ENCODE data around the gene KCNH4.
"Not testable (repeated sequence)": the region's sequence is repeated elsewhere in the genome, so short reads cannot be mapped to it uniquely, and the experiment has no call there.

The KCNH4 gene

GRCh38 chr17:42180922-42181850 is at the start of gene KCNH4:
Gene KCNH4 (minus strand): TSS chr17:42181142. CDS start chr17:42180945, 197 bp downstream.
- peak within 1 kb of the TSS; percentile 38 for H3K4me3 ChIP-seq (ENCODE audit: low read depth, low read length)
- TF ChIP-seq, protein P1, sequence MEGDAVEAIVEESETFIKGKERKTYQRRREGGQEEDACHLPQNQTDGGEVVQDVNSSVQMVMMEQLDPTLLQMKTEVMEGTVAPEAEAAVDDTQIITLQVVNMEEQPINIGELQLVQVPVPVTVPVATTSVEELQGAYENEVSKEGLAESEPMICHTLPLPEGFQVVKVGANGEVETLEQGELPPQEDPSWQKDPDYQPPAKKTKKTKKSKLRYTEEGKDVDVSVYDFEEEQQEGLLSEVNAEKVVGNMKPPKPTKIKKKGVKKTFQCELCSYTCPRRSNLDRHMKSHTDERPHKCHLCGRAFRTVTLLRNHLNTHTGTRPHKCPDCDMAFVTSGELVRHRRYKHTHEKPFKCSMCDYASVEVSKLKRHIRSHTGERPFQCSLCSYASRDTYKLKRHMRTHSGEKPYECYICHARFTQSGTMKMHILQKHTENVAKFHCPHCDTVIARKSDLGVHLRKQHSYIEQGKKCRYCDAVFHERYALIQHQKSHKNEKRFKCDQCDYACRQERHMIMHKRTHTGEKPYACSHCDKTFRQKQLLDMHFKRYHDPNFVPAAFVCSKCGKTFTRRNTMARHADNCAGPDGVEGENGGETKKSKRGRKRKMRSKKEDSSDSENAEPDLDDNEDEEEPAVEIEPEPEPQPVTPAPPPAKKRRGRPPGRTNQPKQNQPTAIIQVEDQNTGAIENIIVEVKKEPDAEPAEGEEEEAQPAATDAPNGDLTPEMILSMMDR (conservative IDR thresholded peaks at IDR 0.05; ENCODE audit: low read depth, low read length) = peak; percentile 76
- DNase-seq (ENCODE audit: low read depth) = peak; percentile 85

DNA sequence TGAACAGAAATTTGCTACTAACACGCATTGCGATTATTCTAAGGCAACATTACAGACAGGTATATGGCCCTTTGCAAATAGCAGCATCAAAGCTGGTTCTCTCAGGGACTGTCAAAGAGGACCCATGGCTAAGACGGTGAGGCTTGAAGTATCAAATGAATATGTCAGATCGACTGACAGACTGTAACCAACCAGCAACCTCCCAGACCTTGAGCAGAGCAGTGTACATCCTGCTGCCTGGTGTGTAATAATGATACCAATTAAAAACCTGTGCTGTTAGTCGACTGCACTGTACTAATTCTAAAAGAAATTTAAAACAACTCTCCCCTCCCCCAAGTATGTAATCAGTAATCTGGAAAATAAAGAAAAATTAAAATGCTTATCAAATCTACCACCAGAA is 49.3 kb upstream of the KCNH4 start:
- TF ChIP-seq, protein P1 (conservative IDR thresholded peaks at IDR 0.05; ENCODE audit: low read depth, low read length) = no peak
- no peak overlapping the region for H3K4me3 ChIP-seq (ENCODE audit: low read depth, low read length)
- DNase-seq (ENCODE audit: low read depth) = no peak

DNA sequence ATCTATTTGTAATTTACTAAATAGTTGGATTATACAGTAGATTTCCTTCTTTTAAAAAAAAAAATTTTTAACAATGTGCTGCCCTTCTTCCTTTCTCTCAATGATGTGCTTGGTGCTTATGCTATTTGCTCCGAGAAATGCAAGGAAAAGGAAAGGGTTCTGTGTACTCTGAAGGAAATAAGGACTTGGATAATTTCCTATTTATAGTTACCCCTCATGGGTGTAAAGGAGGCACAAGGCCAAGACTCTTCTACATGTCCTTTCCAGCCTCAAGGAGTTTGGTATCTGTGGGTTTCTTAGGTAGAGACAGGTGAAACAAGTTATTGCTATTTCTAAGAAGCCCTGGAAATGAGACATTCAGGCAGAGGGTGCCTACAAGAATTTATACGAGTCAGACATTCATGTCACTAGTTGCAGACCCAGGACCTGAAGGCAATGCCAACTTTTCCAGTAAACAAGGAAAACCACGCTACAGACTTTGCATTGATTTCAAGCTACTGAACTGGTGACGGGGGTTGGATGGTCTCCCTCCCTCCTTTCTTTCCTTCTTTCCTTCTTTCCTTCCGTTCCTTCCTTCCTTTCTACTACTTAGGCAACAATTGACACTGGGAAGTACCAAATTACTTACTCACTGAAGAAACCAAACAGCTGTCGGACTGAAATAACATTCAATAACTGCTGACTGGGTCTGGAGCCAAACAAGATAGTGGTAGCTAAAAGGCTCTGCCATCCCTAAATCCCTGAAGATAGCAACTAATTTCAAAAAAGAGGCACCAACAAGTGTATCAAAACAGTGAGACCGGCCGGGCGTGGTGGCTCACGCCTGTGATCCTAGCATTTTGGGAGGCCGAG is 47.1 kb upstream of the KCNH4 start:
- H3K4me3 ChIP-seq (ENCODE audit: low read depth, low read length) = no peak overlapping the region
- DNase-seq (ENCODE audit: low read depth) = peak; percentile 70
- TF ChIP-seq, protein P1 (conservative IDR thresholded peaks at IDR 0.05; ENCODE audit: low read depth, low read length) = no peak

GRCh38 chr17:42225646-42226045 is 44.7 kb upstream of the KCNH4 start:
- no peak for DNase-seq (ENCODE audit: low read depth)
- no peak overlapping the region for H3K4me3 ChIP-seq (ENCODE audit: low read depth, low read length)
- TF ChIP-seq, protein P1 (conservative IDR thresholded peaks at IDR 0.05; ENCODE audit: low read depth, low read length) = no peak

DNA sequence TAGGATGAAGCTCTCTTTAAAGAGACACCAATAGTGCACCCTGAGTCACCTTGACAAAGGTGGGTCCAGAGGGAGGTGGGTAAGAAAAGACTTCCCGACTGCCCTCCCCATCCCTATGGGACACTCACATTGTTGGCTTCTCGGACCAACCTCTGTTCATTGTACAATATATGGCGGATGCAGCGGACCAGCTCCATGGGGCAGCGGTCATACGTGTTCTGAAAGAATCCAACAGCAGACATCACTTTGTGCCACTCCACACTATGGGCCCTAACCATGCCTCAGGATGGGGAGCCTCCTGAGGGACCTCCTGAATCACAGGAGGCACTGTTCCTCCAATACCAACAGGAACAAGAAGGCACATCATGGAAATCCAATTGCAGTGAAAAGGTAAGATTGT is 43.7 kb upstream of the KCNH4 start:
- DNase-seq (ENCODE audit: low read depth) = no peak
- H3K4me3 ChIP-seq (ENCODE audit: low read depth, low read length) = no peak overlapping the region
- TF ChIP-seq, protein P1 (conservative IDR thresholded peaks at IDR 0.05; ENCODE audit: low read depth, low read length) = no peak

- TF ChIP-seq, protein P1 (conservative IDR thresholded peaks at IDR 0.05; ENCODE audit: low read depth, low read length) = peak; percentile 88
- H3K4me3 ChIP-seq (ENCODE audit: low read depth, low read length) = no peak overlapping the region
- DNase-seq (ENCODE audit: low read depth) = peak; percentile 83
Observed at GRCh38 chr17:42221886-42222745, 41.2 kb upstream of the KCNH4 start.

DNA sequence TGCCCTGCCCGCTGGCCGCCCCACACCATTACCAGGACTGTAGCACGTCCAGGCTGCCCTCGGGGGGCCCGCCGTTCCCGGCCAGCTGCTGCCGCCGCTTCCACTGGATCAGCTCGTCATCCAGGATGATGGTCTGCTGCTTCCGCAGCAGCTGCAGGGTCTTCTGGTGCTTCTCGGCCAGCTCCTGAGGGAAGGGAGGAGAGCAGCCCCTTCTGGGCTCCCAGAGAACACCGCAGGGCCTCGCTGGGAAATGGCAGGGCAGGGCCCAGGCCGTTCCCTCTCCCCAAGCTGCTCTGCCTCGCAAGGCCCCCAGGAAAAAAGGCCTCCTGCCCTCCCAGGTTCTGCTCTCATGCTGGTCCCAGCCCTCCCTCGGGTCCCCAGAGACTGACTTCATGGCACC is 38.3 kb upstream of the KCNH4 start:
- not testable (repeated sequence) for DNase-seq (ENCODE audit: low read depth); H3K4me3 ChIP-seq (ENCODE audit: low read depth, low read length)
